Neural cell (in vitro differentiated cells): ENCODE measurements around the gene KLF12. TPM values are rescaled to one million over a fixed set of nuclear protein-coding genes. Genes with fewer than 3 reads are reported as not detected.

Source experiments
- H2AFZ ChIP-seq: fragments of 200-600, 300-800 bp; sonication (generic), shearing (Covaris generic); 2 replicates; pipeline ENCODE4 v1.6.0; 2014; ENCODE audit warnings: low read depth, mild to moderate bottlenecking, antibody characterized with exemption, low read length, moderate library complexity
- H3F3A ChIP-seq: fragments of 200-600 bp; shearing (Covaris generic); 2 replicates; pipeline ENCODE4 v1.6.1; 2016; ENCODE audit warnings: mild to moderate bottlenecking, moderate library complexity, mixed read lengths, antibody characterized with exemption, low read length; ENCODE audit not compliant: insufficient read depth, poor library complexity, severe bottlenecking
- H3K27ac ChIP-seq: fragments of 200-600, 300-800 bp; sonication (generic), shearing (Covaris generic); 2 replicates; pipeline ENCODE4 v1.5.1; 2014; ENCODE audit warnings: mild to moderate bottlenecking, low read length, moderate library complexity
- H3K27me3 ChIP-seq: fragments of 300-800, 200-600 bp; sonication (generic), shearing (Covaris generic); 2 replicates; pipeline ENCODE4 v1.6.0; 2014; ENCODE audit warnings: mild to moderate bottlenecking, low read depth, low read length, moderate library complexity; ENCODE audit not compliant: insufficient read depth
- H3K36me3 ChIP-seq: fragments of 300-800, 200-600 bp; sonication (generic), shearing (Covaris generic); 2 replicates; pipeline ENCODE4 v1.5.1; 2014; ENCODE audit warnings: mild to moderate bottlenecking, antibody characterized with exemption, low read length, moderate library complexity; ENCODE audit not compliant: insufficient read depth
- H3K4me2 ChIP-seq: fragments of 300-800, 200-600 bp; sonication (generic), shearing (Covaris generic); 2 replicates; pipeline ENCODE4 v1.6.0; 2014; ENCODE audit warnings: mild to moderate bottlenecking, low read length
- H3K4me3 ChIP-seq: fragments of 300-800, 200-600 bp; sonication (generic), shearing (Covaris generic); 2 replicates; pipeline ENCODE4 v1.5.1; 2014; ENCODE audit warnings: mild to moderate bottlenecking, low read length, moderate library complexity
- H3K79me2 ChIP-seq: fragments of 200-600 bp; shearing (Covaris generic); replicated peaks from 2 replicates; pipeline ENCODE4 v1.6.0; 2014; ENCODE audit warnings: mild to moderate bottlenecking, low read length, moderate library complexity; ENCODE audit not compliant: insufficient read depth
- H3K9ac ChIP-seq: fragments of 300-800, 200-600 bp; sonication (generic), shearing (Covaris generic); 2 replicates; pipeline ENCODE4 v1.6.1; 2016; ENCODE audit warnings: mild to moderate bottlenecking, low read length, mixed read lengths
- H3K9me2 ChIP-seq: fragments of 200-600 bp; shearing (Covaris generic); 2 replicates; pipeline ENCODE4 v1.6.1; 2016; ENCODE audit warnings: mild to moderate bottlenecking, low read length, mixed read lengths; ENCODE audit not compliant: insufficient read depth
- H3K9me3 ChIP-seq: fragments of 200-600, 300-800 bp; sonication (generic), shearing (Covaris generic); 2 replicates; pipeline ENCODE4 v1.6.1; 2016; ENCODE audit warnings: mild to moderate bottlenecking, mixed run types, low read length, moderate library complexity, mixed read lengths
- H4K20me1 ChIP-seq: fragments of 200-600 bp; shearing (Covaris generic); 2 replicates; pipeline ENCODE4 v1.6.1; 2016; ENCODE audit warnings: mild to moderate bottlenecking, mixed run types; ENCODE audit not compliant: insufficient read depth
- CTCF ChIP-seq: fragments of 450-650 bp; IDR thresholded peaks from 2 replicates; pipeline ENCODE4 v1.5.1; 2014; ENCODE audit warnings: antibody characterized with exemption, mild to moderate bottlenecking, moderate library complexity; ENCODE audit not compliant: poor library complexity, severe bottlenecking
- EP300 ChIP-seq: fragments of 450-650 bp; conservative IDR thresholded peaks from 2 replicates; pipeline ENCODE4 v1.6.1; 2014; ENCODE audit warnings: antibody characterized with exemption, mild to moderate bottlenecking, moderate library complexity; ENCODE audit not compliant: poor library complexity, severe bottlenecking
- EZH2 ChIP-seq: fragments of 200-600, 300-800 bp; shearing (Covaris generic), sonication (generic); IDR thresholded peaks from 2 replicates; pipeline ENCODE4 v1.6.1; 2014; ENCODE audit warnings: antibody characterized with exemption, low read length, borderline replicate concordance, mild to moderate bottlenecking; ENCODE audit not compliant: insufficient read depth, poor library complexity, severe bottlenecking
- MXI1 ChIP-seq: fragments of 450-650 bp; conservative IDR thresholded peaks from 2 replicates; pipeline ENCODE4 v1.6.1; 2014; ENCODE audit warnings: antibody characterized with exemption, mild to moderate bottlenecking; ENCODE audit not compliant: poor library complexity, severe bottlenecking
- POLR2AphosphoS5 ChIP-seq: IDR thresholded peaks from 2 replicates; pipeline ENCODE4 v1.6.1; 2012
- RAD21 ChIP-seq: fragments of 450-650 bp; conservative IDR thresholded peaks from 2 replicates; pipeline ENCODE4 v1.6.1; 2014; ENCODE audit warnings: antibody characterized with exemption, mild to moderate bottlenecking, moderate library complexity
- REST ChIP-seq: IDR thresholded peaks from 2 replicates; pipeline ENCODE4 v1.6.1; 2012; ENCODE audit warnings: borderline replicate concordance
- SMC3 ChIP-seq: fragments of 450-650 bp; conservative IDR thresholded peaks from 2 replicates; pipeline ENCODE4 v1.6.1; 2014; ENCODE audit warnings: antibody characterized with exemption, mild to moderate bottlenecking, moderate library complexity; ENCODE audit not compliant: poor library complexity
- TAF1 ChIP-seq: IDR thresholded peaks from 2 replicates; pipeline ENCODE4 v1.6.1; 2012; ENCODE audit warnings: low read depth
- polyA minus RNA-seq: library from RNA; depleted of rRNA, polyadenylated mRNA; stranded (reverse); fragments of >200 nt; gene quantifications from 2 replicates; pipeline ENCODE4 v1.2.3, GENCODE V29; 2014
- polyA plus RNA-seq: library from polyadenylated mRNA; depleted of rRNA; stranded (reverse); fragments of >200 nt; gene quantifications from 2 replicates; pipeline ENCODE4 v1.2.3, GENCODE V29; 2014

The KLF12 gene
- polyA plus RNA-seq = 51.9 and 53.5 TPM in 2 replicates
- 154 and 189 TPM in 2 replicates for polyA minus RNA-seq

- H3K36me3 ChIP-seq = no peaks in the 10 kb centered on the region
- H3F3A ChIP-seq = peaks cover 6% of the 10 kb centered on the region
- TF ChIP-seq POLR2AphosphoS5 (peak; percentile 42), EP300 (no peak)
- H3K4me2 ChIP-seq = peak within 1 kb of the TSS; percentile 54
- peak within 1 kb of the TSS; percentile 38 for H2AFZ ChIP-seq
- H3K9me3 ChIP-seq = no peaks in the 10 kb centered on the region
- peaks cover 37% of the 10 kb centered on the region for H3K79me2 ChIP-seq
- no peaks in the 10 kb centered on the region for H3K27me3 ChIP-seq
- peak within 1 kb of the TSS; percentile 98 for H3K27ac ChIP-seq
- peak within 1 kb of the TSS; percentile 98 for H3K9ac ChIP-seq
- no peaks in the 10 kb centered on the region for H4K20me1 ChIP-seq
- H3K9me2 ChIP-seq = no peaks in the 10 kb centered on the region
- peak within 1 kb of the TSS; percentile 76 for H3K4me3 ChIP-seq
These were observed at the start of gene KLF12 for GRCh38 chr13:74134221-74134776. Gene KLF12 (minus strand): TSS chr13:74134404.

- H4K20me1 ChIP-seq = no peaks in the 10 kb centered on the region
- H3K36me3 ChIP-seq = no peaks in the 10 kb centered on the region
- no peak overlapping the region for H3K4me3 ChIP-seq
- H3K27ac ChIP-seq = no peak overlapping the region
- no peak for TF ChIP-seq CTCF
- no peak for TF ChIP-seq SMC3
- no peak for TF ChIP-seq EP300
- TF ChIP-seq REST = no peak
- no peak for TF ChIP-seq TAF1
- no peak for TF ChIP-seq POLR2AphosphoS5
- TF ChIP-seq MXI1 = no peak
- no peak for TF ChIP-seq RAD21
- no peak for TF ChIP-seq EZH2
- no peak overlapping the region for H3K4me2 ChIP-seq
- no peaks in the 10 kb centered on the region for H3K27me3 ChIP-seq
- H3F3A ChIP-seq = no peaks in the 10 kb centered on the region
- H3K9me2 ChIP-seq = no peaks in the 10 kb centered on the region
- H3K9me3 ChIP-seq = no peaks in the 10 kb centered on the region
- no peaks in the 10 kb centered on the region for H3K79me2 ChIP-seq
- no peak overlapping the region for H3K9ac ChIP-seq
- H2AFZ ChIP-seq = no peak overlapping the region
These were observed 48.3 kb upstream of the KLF12 start for GRCh38 chr13:74182491-74182890.

GRCh38 chr13:74174810-74175209, 40.6 kb upstream of the KLF12 start:
- Histone ChIP-seq H3F3A (no peaks in the 10 kb centered on the region), H3K9me2 (no peaks in the 10 kb centered on the region), H4K20me1 (no peaks in the 10 kb centered on the region), H2AFZ (no peak overlapping the region), H3K4me3 (no peak overlapping the region), H3K9me3 (no peaks in the 10 kb centered on the region), H3K27me3 (no peaks in the 10 kb centered on the region), H3K79me2 (no peaks in the 10 kb centered on the region), H3K27ac (no peak overlapping the region), H3K9ac (no peak overlapping the region), H3K36me3 (no peaks in the 10 kb centered on the region), H3K4me2 (no peak overlapping the region)
- TF ChIP-seq TAF1 (no peak), MXI1 (no peak), REST (no peak), CTCF (no peak), POLR2AphosphoS5 (no peak), EZH2 (no peak), RAD21 (no peak), EP300 (no peak), SMC3 (no peak)
